KOPT-K1 (cell line): ENCODE results near the gene RAB6D.
A peak's percentile ranks its signal among the peaks of the same experiment; 100 is the strongest.
"Not testable (repeated sequence)": the region's sequence is repeated elsewhere in the genome, so short reads cannot be mapped to it uniquely, and the experiment has no call there.

Experiments
- H3K27ac ChIP-seq: fragments of 200-600 bp; sonication (generic); 2 replicates; pipeline ENCODE4 v1.5.1; 2016; ENCODE audit warnings: antibody characterized with exemption, mild to moderate bottlenecking, low read depth, low read length; ENCODE audit not compliant: poor library complexity, severe bottlenecking
- H3K36me3 ChIP-seq: fragments of 200-600 bp; sonication (generic); 2 replicates; pipeline ENCODE4 v1.5.1; 2017; ENCODE audit warnings: antibody characterized with exemption, mild to moderate bottlenecking, low read length, moderate library complexity; ENCODE audit not compliant: insufficient read depth
- H3K9me3 ChIP-seq: fragments of 200-600 bp; sonication (generic); 2 replicates; pipeline ENCODE4 v1.5.1; 2017; ENCODE audit warnings: antibody characterized with exemption, low read length, mild to moderate bottlenecking; ENCODE audit not compliant: insufficient read depth, poor library complexity, severe bottlenecking

The RAB6D gene

DNA sequence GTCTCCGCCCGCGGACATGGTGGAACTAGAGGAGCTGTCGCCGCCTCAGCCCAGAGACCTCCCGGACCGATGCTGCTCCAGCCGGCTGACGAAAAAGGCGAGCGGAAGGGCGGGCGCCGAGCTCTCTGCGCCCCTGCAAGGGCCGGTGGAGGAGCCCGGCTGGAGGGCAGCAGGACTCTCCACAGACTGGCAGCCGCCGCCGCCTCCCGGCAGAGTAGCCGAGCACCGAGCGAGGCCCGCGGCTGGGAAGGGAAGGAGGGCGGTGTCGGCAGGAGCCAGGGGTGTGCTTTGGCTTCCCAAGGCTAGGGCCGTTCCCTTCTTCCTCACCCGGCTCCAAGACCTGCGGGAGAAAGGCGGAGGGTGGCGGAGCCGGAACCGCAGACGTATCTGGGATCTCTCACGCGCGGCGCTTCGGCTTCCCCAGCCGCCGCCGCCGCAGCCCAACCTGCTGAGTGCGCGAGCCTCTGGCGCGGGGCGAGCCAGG, at the start of gene RAB6D:
TSS of gene RAB6D (minus strand) at position 466 of the 484 bp plus-strand sequence. CDS start at position 18, 448 bp downstream.
- not testable (repeated sequence) for H3K27ac ChIP-seq, H3K9me3 ChIP-seq, H3K36me3 ChIP-seq

GRCh38 chr2:131413148-131413747, 49.3 kb upstream of the RAB6D start:
- no peaks in the 10 kb centered on the region for H3K36me3 ChIP-seq

DNA sequence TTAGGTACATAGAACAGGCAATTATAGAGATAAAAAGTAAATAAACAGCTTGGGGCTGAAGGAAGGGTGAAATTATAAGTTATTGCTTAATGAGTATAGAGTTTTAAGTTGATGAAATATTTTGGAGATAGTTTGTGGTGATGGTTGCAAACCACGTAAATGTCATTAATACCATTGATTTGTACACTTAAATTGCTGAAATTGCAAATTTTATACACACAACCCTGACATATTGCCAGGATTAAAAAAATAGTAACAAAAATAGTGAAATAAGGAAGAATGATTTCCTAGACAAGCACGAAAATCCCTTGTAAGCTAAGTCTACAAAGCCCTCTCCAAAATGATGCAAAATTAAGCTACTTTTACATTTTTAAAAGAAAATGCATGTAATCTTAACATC, 46.2 kb upstream of the RAB6D start:
- Histone ChIP-seq H3K9me3 (no peaks in the 10 kb centered on the region), H3K36me3 (no peaks in the 10 kb centered on the region)

More at GRCh38 chr2:131413148-131413747, 49.3 kb upstream of the RAB6D start:
- no peaks in the 10 kb centered on the region for H3K9me3 ChIP-seq
- no peak overlapping the region for H3K27ac ChIP-seq

GRCh38 chr2:131408778-131409177, 44.8 kb upstream of the RAB6D start:
- Histone ChIP-seq H3K9me3 (no peaks in the 10 kb centered on the region), H3K36me3 (no peaks in the 10 kb centered on the region), H3K27ac (peak overlapping the region; percentile 53)

More for the DNA sequence above, 46.2 kb upstream of the RAB6D start:
- no peak overlapping the region for H3K27ac ChIP-seq

- H3K9me3 ChIP-seq = no peaks in the 10 kb centered on the region
- peak overlapping the region; percentile 53 for H3K27ac ChIP-seq
- H3K36me3 ChIP-seq = no peaks in the 10 kb centered on the region
Observed at GRCh38 chr2:131408207-131408606, 44.2 kb upstream of the RAB6D start.

- H3K9me3 ChIP-seq = no peaks in the 10 kb centered on the region
- H3K36me3 ChIP-seq = no peaks in the 10 kb centered on the region
- peak overlapping the region; percentile 79 for H3K27ac ChIP-seq
Observed at GRCh38 chr2:131404753-131405152, 40.8 kb upstream of the RAB6D start.

DNA sequence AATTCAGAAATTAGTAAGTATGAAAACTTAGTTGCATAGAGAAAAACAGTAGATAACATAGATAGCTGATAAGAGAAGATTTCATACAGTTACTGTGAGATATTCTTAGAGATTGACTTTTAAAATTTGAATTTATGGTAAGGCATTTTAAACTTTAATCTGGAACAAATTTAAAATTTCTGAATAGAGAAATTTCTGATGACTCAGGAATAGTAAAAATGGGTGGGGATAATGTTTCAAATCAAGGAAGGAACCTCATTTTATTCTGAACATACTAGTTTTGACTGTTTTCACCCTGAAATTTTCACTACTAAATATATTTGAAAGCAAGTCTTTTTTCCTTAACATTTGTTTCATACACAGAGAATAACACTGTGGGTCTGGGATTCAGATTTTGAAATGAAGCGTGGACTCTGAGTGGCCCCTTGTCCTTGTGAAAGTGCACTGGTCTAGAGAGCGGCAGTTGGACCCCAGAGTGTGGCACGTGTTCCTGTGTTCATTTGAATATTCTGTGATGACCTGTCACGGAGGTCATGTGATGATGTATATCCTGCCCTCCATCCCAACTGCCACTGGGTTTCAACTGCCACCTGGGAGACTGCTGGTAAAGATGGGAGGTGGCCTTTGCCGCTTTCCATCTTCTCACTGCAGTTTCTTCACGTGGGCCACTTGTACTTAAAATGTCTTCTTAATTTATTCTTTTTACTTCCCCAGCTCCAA, 38.5 kb upstream of the RAB6D start:
- Histone ChIP-seq H3K9me3 (no peaks in the 10 kb centered on the region), H3K36me3 (no peaks in the 10 kb centered on the region), H3K27ac (no peak overlapping the region)

- no peaks in the 10 kb centered on the region for H3K36me3 ChIP-seq
- H3K27ac ChIP-seq = no peak overlapping the region
- H3K9me3 ChIP-seq = no peaks in the 10 kb centered on the region
Observed at GRCh38 chr2:131400849-131401248, 36.9 kb upstream of the RAB6D start.

GRCh38 chr2:131400441-131400840, 36.5 kb upstream of the RAB6D start:
- H3K27ac ChIP-seq, H3K9me3 ChIP-seq, H3K36me3 ChIP-seq: not testable (repeated sequence)

DNA sequence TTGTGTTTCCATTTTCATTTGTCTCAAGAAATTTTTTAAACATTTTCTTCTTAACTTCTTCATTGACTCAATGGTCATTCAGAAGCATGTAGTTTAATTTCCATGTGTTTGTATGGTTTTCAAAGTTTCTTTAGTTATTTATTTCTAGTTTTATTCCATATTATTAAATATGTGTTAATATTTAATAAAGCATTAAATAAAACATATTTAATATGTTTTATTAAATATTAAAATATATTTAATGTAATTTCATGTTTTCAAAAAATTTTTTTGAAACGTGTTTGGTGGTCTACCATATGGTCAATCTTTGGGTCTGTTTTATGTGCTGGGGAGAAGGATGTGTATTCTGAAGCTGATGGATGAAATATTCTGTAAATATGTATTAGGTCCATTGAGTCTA, 32.2 kb upstream of the RAB6D start:
- H3K36me3 ChIP-seq, H3K9me3 ChIP-seq, H3K27ac ChIP-seq: not testable (repeated sequence)

- not testable (repeated sequence) for H3K9me3 ChIP-seq, H3K27ac ChIP-seq, H3K36me3 ChIP-seq
Observed at GRCh38 chr2:131395024-131395645, 31.2 kb upstream of the RAB6D start.

DNA sequence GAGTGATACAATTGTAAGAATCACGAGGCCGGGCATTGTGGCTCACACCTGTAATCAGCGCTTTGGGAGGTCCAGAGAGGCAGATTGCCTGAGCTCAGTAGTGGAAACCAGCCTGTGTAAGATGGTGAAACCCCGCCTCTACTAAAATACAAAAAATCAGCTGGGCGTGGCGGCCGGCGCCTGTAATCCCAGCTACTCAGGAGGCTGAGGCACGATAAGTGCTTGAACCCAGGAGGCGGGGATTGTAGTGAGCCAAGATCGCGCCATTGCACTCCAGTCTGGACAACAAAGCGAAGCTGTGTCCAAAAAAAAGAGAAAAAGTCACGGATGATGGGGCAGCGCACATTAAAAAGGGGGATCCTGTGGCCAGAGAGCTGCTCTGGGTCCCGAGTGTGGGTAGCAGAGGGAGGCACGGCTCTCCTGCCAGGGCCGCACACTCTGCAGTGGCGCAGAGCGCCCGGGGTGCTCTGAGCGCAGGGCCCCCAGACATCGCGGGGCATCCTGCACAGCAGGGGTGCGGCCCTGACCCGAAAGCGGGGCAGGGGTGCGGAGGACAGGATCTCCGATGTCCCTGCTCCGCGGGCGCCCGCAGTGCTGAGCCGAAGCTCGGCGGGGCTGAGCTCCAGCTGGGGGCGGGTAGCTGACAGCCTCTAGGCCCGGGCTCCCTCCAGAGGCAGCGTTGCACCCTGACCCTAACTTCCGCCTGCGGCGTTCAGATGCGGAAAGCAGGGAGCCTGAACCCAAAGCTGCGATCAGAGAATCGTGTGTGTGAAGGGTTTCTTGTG, 30.4 kb upstream of the RAB6D start:
- H3K9me3 ChIP-seq = no peaks in the 10 kb centered on the region
- no peaks in the 10 kb centered on the region for H3K36me3 ChIP-seq
- no peak overlapping the region for H3K27ac ChIP-seq

DNA sequence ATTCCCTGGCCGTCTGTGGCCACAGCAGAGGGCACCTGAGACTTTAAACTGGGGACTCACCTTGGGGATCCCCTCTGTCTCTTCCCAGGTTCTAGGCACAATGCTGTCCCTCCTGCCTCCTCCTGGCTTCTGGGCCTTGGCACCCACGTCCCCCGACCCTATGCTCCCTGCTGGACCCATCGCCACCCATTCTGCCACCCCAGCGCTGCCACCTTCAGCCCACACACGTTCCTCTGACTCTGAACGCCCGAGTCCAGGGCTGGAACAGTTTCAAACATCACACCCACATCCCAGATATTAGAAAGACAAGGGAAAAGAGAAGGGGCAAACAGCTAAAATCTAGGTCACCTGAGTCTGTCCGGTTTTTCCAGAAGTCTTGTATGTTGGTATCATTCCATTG, 28.0 kb upstream of the RAB6D start:
- not testable (repeated sequence) for H3K36me3 ChIP-seq

GRCh38 chr2:131391471-131391870, 27.5 kb upstream of the RAB6D start:
- not testable (repeated sequence) for H3K36me3 ChIP-seq, H3K27ac ChIP-seq, H3K9me3 ChIP-seq

More for the DNA sequence above, 28.0 kb upstream of the RAB6D start:
- H3K27ac ChIP-seq, H3K9me3 ChIP-seq: not testable (repeated sequence)
